Mesenteric fat pad (tissue), 1 donor: Measurements from ENCODE around the gene SFXN5. TPM values are rescaled to one million over a fixed set of nuclear protein-coding genes. Genes with fewer than 3 reads are reported as not detected.

ENCODE experiments used
- DNase-seq: peaks from one replicate; pipeline ENCODE4 v3.0.0-alpha.2; 2020; ENCODE audit warnings: low spot score
- total RNA-seq: library from RNA; stranded (reverse); fragmentation: NEBNext Ultra II Directional; extraction: Animal tissue kit (Norgen Biotek cat#: 25700); gene quantifications from one replicate; pipeline ENCODE4 v1.2.1, GENCODE V29; 2021
- donor health status: DM: yes; HTN: yes; CAD: no.

SFXN5 gene
- total RNA-seq, 1 donor from 2014 or later: 11.7 TPM

DNA sequence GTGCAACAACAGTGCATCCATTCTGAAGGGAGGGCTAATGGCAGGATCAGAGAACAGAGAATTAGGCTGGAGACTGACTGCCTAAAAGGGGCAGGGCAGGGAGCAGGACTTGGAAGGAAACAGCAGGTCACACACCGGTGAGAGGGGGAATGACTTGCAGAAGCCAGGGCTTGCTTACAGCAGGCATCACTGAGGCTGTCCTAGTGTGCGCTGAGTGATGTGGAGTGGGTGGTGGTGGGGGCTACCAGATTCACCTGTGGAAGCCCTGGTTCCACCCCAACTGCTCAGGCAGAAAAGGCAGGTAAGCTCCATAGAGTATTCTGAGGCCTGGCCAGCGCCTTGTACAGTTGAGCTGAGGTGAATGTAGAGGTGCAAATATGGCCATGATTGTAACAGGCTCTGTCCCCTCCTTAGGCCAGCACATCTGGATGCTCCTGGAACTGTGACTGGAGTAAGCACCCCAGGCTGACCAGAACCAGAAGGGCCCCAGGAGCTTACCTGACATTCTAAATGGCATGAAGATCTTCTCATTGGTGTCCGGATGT, 49.4 kb downstream of the SFXN5 start:
- DNase-seq: peak; percentile 47

GRCh38 chr2:73021371-73022010, 50.0 kb downstream of the SFXN5 start:
- peak; percentile 64 for DNase-seq

GRCh38 chr2:73020657-73021370, 50.7 kb downstream of the SFXN5 start:
- DNase-seq: peak; percentile 81

GRCh38 chr2:73020306-73020656, 51.2 kb downstream of the SFXN5 start:
- peak; percentile 72 for DNase-seq

GRCh38 chr2:73018188-73018825, 53.2 kb downstream of the SFXN5 start:
- no peak for DNase-seq

DNA sequence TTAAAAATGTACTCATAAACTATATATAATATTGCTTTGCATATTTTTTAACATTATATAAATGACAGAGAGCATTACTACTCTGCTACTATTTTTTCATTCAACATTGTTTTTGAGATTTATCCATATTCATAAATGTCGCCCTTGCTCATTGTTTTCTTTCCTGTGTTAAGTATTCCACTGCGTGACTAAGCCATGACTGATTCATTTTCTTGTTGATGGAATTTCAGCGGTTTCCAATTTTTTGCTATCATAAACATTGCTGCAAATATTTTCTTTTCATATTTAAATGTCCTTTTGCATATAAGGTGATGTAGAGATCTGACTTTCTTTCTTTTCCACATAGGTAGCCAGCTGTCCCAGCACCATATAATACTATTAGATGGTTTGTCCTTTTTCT, 57.6 kb downstream of the SFXN5 start:
- DNase-seq: no peak

DNA sequence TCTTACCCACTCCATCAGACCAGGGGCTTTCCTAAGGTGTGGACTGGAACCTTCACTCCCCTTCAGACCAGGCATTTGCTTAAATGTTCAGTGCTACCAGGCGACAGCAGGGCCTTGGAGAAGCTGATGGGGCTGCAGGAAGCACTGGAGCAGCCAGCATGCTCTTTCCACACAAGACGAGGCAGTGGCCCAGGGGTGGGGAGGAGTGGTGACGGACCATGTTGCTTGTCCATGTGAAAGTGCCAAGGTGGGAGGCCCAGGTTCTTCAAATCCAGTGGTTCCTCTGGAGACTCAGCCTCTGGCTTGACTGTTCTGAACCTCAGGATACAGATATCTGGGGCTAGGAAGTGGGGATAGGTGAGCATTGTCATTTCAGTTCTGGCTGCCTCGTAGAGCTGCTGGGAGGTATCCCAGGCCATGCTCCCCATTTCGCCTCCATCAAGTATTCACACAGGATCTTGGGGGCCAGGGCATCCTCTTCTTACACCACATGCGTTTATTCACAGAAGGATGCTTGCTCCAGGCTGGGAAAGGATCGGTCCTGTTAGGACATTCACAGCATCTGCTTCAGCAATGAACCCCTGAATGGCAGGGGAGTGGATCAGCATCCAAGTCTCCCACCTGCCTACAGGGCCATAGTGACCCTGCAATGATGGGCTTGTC, 62.2 kb downstream of the SFXN5 start:
- DNase-seq: peak; percentile 79

GRCh38 chr2:73008766-73009135, 62.8 kb downstream of the SFXN5 start:
- peak; percentile 79 for DNase-seq

- DNase-seq: peak; percentile 76
Measured at GRCh38 chr2:73007991-73008765, 63.3 kb downstream of the SFXN5 start.

DNA sequence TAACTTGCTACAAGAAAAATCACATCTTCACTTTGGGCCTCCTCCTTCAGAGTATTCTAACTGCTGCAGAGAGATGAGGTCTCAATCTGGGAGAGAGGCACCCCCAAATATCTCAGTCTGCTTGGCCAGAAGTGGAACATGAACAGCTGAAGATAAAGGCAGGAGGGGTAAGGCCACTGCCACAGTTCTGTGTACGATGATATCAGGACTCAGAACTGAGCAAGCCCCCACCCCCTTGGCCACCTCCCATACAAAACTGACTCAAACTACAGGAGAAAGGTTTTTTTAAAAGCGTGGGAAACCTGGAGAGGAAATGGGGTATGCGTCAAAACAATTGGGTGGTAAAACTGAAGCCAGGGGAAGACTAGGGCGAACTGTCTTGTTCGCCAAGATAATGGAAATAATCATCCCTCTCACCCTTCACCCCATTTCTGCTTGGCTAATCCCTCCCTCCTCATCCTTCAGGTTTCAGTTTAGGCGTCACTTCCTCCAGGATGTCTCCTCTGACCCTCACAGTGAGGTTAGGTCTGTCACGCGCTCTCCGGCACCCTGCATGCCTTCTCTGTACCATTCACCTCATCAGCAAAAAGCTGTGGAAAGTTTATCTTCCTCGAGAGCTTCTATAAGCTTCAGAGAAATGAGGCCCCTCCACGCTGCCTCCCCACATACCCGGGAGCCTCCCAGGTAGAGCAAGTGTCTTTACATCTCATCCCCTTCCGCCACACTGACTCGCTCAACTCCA, 64.4 kb downstream of the SFXN5 start:
- DNase-seq: no peak

GRCh38 chr2:73004889-73005596, 66.5 kb downstream of the SFXN5 start:
- peak; percentile 53 for DNase-seq

DNA sequence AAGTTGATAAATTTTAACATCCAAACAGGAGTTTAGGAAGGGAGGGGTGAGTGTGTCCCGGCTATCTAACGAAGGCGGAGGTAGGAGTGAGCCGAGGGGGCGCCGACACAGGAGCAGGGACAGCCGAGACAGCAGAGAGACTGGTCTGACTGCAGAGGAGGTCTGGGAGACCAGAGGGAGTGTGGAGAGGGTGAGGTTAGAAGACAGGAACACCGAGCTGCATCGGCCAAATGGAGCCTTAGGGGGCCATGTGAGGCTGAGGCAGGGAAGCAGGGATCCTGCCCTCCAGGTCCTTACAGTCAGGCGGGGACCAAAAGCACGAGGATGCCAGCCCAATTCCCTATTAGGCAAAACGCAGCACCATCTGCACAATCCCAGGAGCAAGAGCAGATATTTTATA, 67.0 kb downstream of the SFXN5 start:
- peak; percentile 60 for DNase-seq

- DNase-seq: peak; percentile 60
Measured at GRCh38 chr2:73003027-73003426, 68.5 kb downstream of the SFXN5 start.

DNA sequence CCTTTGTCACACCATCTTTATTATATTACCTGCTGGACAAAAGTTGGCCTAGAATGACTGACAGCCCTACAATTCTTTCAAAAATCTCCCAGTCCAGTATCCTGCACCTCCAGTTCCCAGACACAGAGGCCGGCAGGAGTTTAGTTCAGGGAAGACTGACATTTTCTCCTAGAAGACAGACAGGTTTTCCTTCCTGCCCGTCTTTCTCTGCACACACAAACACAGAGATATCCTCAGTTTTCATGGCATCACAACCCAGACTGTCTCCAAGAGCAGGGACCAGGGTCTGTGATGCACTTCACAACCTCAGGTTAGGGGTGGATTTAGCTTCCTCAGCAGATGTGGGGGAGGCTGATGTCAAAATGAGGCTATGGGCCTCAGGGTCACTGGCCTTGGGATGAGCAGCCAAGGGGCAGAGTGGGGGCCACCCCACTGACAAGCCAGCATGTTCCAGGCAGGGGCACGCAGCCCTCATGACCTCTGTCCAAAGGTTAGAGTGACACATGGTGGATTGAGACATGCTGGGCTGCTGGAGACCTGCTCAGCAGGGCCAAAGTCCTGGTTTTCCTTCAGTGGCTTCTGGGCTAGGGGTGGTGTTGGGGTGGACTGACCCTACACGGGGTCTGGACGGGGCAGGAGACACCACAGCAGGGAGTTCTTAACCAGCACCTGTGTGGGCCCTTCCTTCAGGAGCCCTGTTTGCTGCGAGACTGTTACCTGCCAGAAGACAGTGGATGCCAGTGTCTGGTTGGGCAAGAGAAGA, 70.5 kb downstream of the SFXN5 start:
- peak; percentile 67 for DNase-seq

DNA sequence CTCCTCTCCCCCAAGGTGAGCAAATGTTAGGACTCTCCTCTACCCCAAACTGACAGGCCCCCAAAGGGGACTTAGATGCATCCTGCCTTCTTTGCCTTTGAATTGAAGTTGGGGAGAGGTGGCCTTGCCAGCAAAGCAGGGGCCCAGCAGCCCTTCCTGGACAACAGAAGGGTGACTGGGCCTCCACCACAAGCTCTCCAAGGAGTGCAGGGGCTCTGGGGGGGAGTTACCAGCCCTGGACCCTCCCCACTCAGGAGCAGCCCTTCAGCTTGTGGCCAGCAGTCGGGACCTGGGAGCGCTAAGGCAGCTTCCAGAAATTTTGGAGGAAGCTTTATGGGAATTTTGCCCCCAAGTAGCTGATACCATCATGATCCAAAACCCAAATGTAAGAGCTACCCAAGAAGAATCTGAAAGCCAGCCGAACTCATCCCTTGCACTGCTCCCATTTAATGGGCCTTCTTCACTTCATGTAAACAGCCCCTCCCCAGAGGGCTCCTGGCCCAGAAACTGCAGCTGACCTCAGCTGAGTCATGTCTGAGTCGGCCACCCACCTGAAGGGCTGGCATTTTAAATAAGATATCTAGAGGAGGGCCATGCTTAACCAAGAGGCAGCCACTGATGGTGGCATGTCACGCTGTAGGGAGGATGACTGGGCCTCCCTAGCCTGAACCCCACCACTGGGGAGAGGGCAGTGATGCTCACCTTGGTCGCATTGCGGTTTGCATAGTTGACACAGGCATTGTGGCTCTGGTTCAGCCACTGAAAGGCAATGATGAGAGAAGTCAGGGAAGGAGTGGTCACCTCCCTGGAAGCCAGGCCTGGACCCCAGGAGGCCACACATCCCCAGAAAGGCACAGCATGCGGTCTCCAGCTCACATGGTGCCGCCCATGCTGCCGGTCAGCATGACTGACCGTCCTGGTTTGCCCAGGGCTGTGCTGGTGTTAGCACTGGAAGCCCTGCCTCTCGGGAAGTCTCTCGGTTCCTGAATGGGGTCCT, 71.5 kb downstream of the SFXN5 start:
- DNase-seq: peak; percentile 55

GRCh38 chr2:72998724-72999123, 72.8 kb downstream of the SFXN5 start:
- no peak for DNase-seq

DNA sequence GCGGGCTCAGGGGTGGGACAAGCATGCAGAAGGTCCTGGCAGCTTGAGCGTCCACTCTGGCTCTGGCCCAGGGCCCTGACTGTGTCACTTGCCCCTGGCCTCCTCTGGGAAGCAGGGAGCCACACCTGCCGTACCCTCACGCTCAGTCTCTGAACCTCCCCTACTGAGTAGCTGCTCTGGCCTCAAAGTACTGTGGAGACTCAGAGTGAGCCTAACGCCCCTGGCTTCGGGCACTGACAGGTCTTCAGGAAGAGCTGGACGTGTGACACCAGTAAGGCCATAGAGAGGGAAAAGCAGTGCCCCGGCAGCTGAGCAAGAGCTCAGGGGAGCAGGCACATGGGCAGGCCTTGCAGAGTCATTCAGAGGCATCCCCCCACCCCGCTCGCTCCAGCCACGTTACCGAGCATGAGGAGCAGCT, 73.3 kb downstream of the SFXN5 start:
- DNase-seq: peak; percentile 65

GRCh38 chr2:72996117-72996502, 75.4 kb downstream of the SFXN5 start:
- peak; percentile 62 for DNase-seq
